HG02870 (cell line): ENCODE results near the gene NPIPB8.
"Not testable (repeated sequence)": the region's sequence is repeated elsewhere in the genome, so short reads cannot be mapped to it uniquely, and the experiment has no call there.

Experiments used
- ATAC-seq: cut with Tn5 transposase; IDR thresholded peaks from one replicate; pipeline ENCODE4 v1.9.1; 2021; ENCODE audit warnings: mild to moderate bottlenecking, moderate library complexity; ENCODE audit not compliant: unreplicated experiment

Gene NPIPB8

GRCh38 chr16:28606291-28607115 is 31.4 kb upstream of the NPIPB8 start:
- no peak for ATAC-seq

- ATAC-seq, result no peak
These were observed 30.7 kb upstream of the NPIPB8 start for GRCh38 chr16:28607116-28607623.

GRCh38 chr16:28607681-28608495 is 30.0 kb upstream of the NPIPB8 start:
- not testable (repeated sequence) for ATAC-seq

- not testable (repeated sequence) for ATAC-seq
These were observed 29.4 kb upstream of the NPIPB8 start for GRCh38 chr16:28608496-28608808.

GRCh38 chr16:28608867-28609596 is 28.8 kb upstream of the NPIPB8 start:
- ATAC-seq, result not testable (repeated sequence)

- ATAC-seq, result no peak
These were observed 28.0 kb upstream of the NPIPB8 start, which contains the start of gene SULT1A1 for GRCh38 chr16:28609631-28610594. Gene SULT1A1 (minus strand): TSS chr16:28610044. CDS start chr16:28608855, 1,189 bp downstream.

- no peak for ATAC-seq
These were observed 27.2 kb upstream of the NPIPB8 start for GRCh38 chr16:28610595-28611191.

- not testable (repeated sequence) for ATAC-seq
These were observed 25.2 kb upstream of the NPIPB8 start for GRCh38 chr16:28612359-28613280.

- not testable (repeated sequence) for ATAC-seq
These were observed 24.0 kb upstream of the NPIPB8 start for GRCh38 chr16:28613912-28614311.

GRCh38 chr16:28614561-28614960 is 23.3 kb upstream of the NPIPB8 start:
- not testable (repeated sequence) for ATAC-seq

- not testable (repeated sequence) for ATAC-seq
These were observed 22.2 kb upstream of the NPIPB8 start for GRCh38 chr16:28615486-28616223.

GRCh38 chr16:28616224-28616577 is 21.7 kb upstream of the NPIPB8 start:
- not testable (repeated sequence) for ATAC-seq

- no peak for ATAC-seq
These were observed 21.2 kb upstream of the NPIPB8 start for GRCh38 chr16:28616636-28617035.

- ATAC-seq, result no peak
These were observed 20.0 kb upstream of the NPIPB8 start for GRCh38 chr16:28617874-28618273.

- not testable (repeated sequence) for ATAC-seq
These were observed 17.5 kb upstream of the NPIPB8 start for GRCh38 chr16:28620316-28620715.

- ATAC-seq, result no peak
These were observed 16.2 kb upstream of the NPIPB8 start for GRCh38 chr16:28621481-28622155.

GRCh38 chr16:28622532-28623171 is 15.2 kb upstream of the NPIPB8 start:
- ATAC-seq, result not testable (repeated sequence)
